Thyroid gland (tissue), 4 donors: ENCODE results near the gene DVL1.

Experiments
- CTCF ChIP-seq, 6 experiments: fragments of 200-600 bp in 3 of 6; fragments of 450-650 bp in 3 of 6; sonication (generic) in 3 of 6; IDR thresholded peaks; one replicate each; pipeline ENCODE4 v1.5.1; 2016 to 2019; ENCODE audit warnings: antibody characterized with exemption in 6 of 6, mild to moderate bottlenecking in 2 of 6, inconsistent platforms in 1 of 6, moderate library complexity in 1 of 6
- POLR2A ChIP-seq, 2 donors: fragments of 450-650 bp; IDR thresholded peaks; one replicate each; pipeline ENCODE4 v1.6.1; 2017; ENCODE audit warnings: antibody characterized with exemption in 2 of 2, mild to moderate bottlenecking in 2 of 2, moderate library complexity in 1 of 2

DNA sequence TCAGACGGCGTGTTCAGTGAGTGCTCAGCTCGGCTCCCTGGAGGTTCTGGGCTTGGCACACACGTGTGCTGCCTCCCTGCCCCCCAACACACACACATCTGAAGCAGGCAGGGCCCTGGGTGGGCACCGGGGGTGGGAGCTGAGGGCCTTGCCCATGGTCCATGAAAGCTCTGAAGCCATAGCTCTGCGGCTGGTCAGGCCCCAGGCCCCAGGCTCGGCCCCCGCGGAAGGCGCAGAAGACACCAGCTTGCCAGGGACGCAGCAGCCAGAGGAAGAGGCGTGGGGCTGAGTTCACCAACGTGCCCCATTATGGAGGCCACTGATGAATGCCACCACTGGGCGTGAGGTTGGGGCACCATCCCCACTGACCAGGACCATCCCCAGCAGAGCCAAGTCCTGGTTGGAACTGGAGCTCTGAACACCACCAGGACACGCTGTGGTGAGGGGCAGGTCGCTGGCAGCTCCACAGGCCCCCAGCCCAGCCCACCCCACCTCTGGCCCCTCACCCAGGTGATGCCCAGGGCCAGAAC is 21.6 kb upstream of the DVL1 start:
- TF ChIP-seq CTCF (IDR thresholded peaks at IDR 0.05) (no peak), POLR2A (IDR thresholded peaks at IDR 0.05) (no peak)
